ENCODE results near the gene SRF. TPM values are rescaled to one million over a fixed set of nuclear protein-coding genes. Genes with fewer than 3 reads are reported as not detected.

Gene SRF
- total RNA-seq, 1 experiment from 2014 or later: 25.4 TPM

DNA sequence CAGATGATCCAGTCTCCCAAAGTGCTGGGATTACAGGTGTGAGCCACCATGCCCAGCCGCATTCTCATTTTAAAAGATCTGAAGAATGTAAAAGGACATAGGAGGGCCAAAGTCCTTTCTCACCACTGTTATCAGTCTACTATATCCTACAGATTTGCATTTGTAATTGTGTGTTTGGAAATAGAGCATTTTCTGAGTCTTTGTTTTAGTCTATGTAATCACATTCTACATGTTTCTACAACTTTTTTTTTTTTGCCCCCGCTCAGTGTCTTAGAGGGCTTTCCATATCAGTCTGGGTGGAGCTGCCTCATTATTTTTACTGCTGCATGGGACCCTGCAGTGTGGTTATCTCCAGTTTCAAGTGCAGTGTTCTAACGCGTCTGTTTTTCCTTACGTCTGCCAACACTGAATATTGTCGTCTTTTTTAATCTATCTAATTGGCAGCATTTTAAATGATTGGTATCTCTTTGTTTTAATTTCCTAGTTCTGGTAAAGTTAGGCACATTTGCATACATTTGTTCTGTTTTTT lies 18.8 kb downstream of the SRF start:
- Histone ChIP-seq H3K27me3 (ENCODE audit: insufficient read depth, low read depth) (no peaks in the 10 kb centered on the region), H3K4me1 (replicated peaks; ENCODE audit: insufficient read depth) (no peaks in the 10 kb centered on the region), H3K36me3 (ENCODE audit: low read depth) (peaks cover 6% of the 10 kb centered on the region; the same call in 1 of the 2 replicates), H3K4me2 (no peak overlapping the region), H3K79me2 (ENCODE audit: low read depth) (no peaks in the 10 kb centered on the region), H3K27ac (no peak overlapping the region), H4K20me1 (ENCODE audit: insufficient read depth) (no peaks in the 10 kb centered on the region), H3F3A (ENCODE audit: insufficient read depth, low read depth) (peaks cover 12% of the 10 kb centered on the region; the same call in 1 of the 2 replicates), H3K9me2 (ENCODE audit: insufficient read depth) (no peaks in the 10 kb centered on the region), H3K4me3 (no peak overlapping the region), H2AFZ (no peak overlapping the region), H3K9me3 (ENCODE audit: insufficient read depth, low read depth) (no peaks in the 10 kb centered on the region)
- no peak for DNase-seq
- CTCF ChIA-PET: no interaction called here
- BruUV-seq (replicated peaks): no TSS peak
- no peak for TF ChIP-seq EZH2 (IDR thresholded peaks at IDR 0.05; ENCODE audit: low read depth)
- TF ChIP-seq, protein P1, sequence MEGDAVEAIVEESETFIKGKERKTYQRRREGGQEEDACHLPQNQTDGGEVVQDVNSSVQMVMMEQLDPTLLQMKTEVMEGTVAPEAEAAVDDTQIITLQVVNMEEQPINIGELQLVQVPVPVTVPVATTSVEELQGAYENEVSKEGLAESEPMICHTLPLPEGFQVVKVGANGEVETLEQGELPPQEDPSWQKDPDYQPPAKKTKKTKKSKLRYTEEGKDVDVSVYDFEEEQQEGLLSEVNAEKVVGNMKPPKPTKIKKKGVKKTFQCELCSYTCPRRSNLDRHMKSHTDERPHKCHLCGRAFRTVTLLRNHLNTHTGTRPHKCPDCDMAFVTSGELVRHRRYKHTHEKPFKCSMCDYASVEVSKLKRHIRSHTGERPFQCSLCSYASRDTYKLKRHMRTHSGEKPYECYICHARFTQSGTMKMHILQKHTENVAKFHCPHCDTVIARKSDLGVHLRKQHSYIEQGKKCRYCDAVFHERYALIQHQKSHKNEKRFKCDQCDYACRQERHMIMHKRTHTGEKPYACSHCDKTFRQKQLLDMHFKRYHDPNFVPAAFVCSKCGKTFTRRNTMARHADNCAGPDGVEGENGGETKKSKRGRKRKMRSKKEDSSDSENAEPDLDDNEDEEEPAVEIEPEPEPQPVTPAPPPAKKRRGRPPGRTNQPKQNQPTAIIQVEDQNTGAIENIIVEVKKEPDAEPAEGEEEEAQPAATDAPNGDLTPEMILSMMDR (conservative IDR thresholded peaks at IDR 0.05): no peak
- POLR2A ChIA-PET (ENCODE audit: unreplicated experiment): no interaction called here
- intact Hi-C loops (cut with micrococcal nuclease; ENCODE audit: unreplicated experiment): no loop called here

DNA sequence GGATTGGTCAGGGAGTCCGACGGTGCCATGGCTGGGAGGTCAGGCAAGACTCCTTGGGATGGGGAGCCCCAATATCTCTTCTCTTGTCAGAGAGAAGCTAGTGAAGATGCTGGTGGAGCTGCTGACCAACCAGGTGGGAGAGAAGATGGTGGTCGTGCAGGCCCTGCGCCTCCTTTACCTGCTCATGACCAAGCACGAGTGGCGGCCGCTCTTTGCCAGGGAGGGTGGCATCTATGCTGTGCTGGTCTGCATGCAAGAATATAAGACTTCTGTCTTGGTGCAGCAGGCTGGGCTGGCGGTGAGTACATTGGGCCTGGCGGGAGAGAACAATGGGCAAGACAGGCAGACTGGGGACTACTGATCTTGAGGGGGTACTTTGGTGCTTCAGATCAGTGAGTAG lies 21.8 kb downstream of the SRF start:
- no peaks in the 10 kb centered on the region for H3K79me2 ChIP-seq (ENCODE audit: low read depth)
- H3K9me2 ChIP-seq (ENCODE audit: insufficient read depth): no peaks in the 10 kb centered on the region
- no peak overlapping the region for H3K4me3 ChIP-seq
- H3K4me2 ChIP-seq: no peak overlapping the region
- no peaks in the 10 kb centered on the region for H3K4me1 ChIP-seq (replicated peaks; ENCODE audit: insufficient read depth)
- intact Hi-C loops (cut with micrococcal nuclease; ENCODE audit: unreplicated experiment): no loop called here
- no peaks in the 10 kb centered on the region for H3K27me3 ChIP-seq (ENCODE audit: insufficient read depth, low read depth)
- peaks cover 6% of the 10 kb centered on the region; the same call in 1 of the 2 replicates for H3K36me3 ChIP-seq (ENCODE audit: low read depth)
- CTCF ChIA-PET: no interaction called here
- no peak for DNase-seq
- H3K27ac ChIP-seq: no peak overlapping the region
- H2AFZ ChIP-seq: no peak overlapping the region
- POLR2A ChIA-PET (ENCODE audit: unreplicated experiment): no interaction called here
- H4K20me1 ChIP-seq (ENCODE audit: insufficient read depth): no peaks in the 10 kb centered on the region
- peaks cover 12% of the 10 kb centered on the region; the same call in 1 of the 2 replicates for H3F3A ChIP-seq (ENCODE audit: insufficient read depth, low read depth)
- no TSS peak for BruUV-seq (replicated peaks)
- H3K9me3 ChIP-seq (ENCODE audit: insufficient read depth, low read depth): no peaks in the 10 kb centered on the region
- TF ChIP-seq, protein P1 (conservative IDR thresholded peaks at IDR 0.05): no peak
- no peak for TF ChIP-seq EZH2 (IDR thresholded peaks at IDR 0.05; ENCODE audit: low read depth)

DNA sequence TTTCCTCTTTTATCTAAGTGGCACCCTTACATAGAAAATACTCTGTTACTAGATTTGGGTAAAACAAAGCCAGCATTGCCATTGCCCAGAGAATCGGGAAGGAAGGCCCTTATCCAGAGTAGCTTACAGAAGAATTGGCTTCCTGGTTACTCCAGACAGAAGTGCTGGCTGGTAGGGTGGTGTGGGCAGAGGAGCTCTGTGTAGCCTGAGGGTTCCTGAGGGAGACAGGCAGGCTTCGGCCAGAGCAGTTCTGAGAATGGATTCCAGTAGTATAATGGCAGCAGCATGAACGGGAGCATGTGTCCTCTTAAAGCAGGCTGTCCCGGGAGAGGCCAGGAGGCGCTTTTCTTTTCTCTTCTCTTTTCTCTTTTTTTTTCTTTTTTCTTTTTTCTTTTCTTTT lies 22.9 kb downstream of the SRF start:
- no peaks in the 10 kb centered on the region for H3K9me3 ChIP-seq (ENCODE audit: insufficient read depth, low read depth)
- H3K4me3 ChIP-seq: no peak overlapping the region
- H3K36me3 ChIP-seq (ENCODE audit: low read depth): peaks cover 6% of the 10 kb centered on the region; the same call in 1 of the 2 replicates
- POLR2A ChIA-PET (ENCODE audit: unreplicated experiment): interaction anchor here (0.7 kb wide), 1 partner anchor 210 kb away, joined by 5 read pairs; the partner anchor contains the start of gene PPP2R5D
- no TSS peak for BruUV-seq (replicated peaks)
- no peak for DNase-seq
- intact Hi-C loops (cut with micrococcal nuclease; ENCODE audit: unreplicated experiment): no loop called here
- H4K20me1 ChIP-seq (ENCODE audit: insufficient read depth): no peaks in the 10 kb centered on the region
- H2AFZ ChIP-seq: no peak overlapping the region
- no peaks in the 10 kb centered on the region for H3K79me2 ChIP-seq (ENCODE audit: low read depth)
- H3K27me3 ChIP-seq (ENCODE audit: insufficient read depth, low read depth): no peaks in the 10 kb centered on the region
- no peaks in the 10 kb centered on the region for H3K9me2 ChIP-seq (ENCODE audit: insufficient read depth)
- no peaks in the 10 kb centered on the region for H3K4me1 ChIP-seq (replicated peaks; ENCODE audit: insufficient read depth)
- H3K27ac ChIP-seq: no peak overlapping the region
- no peak overlapping the region for H3K4me2 ChIP-seq
- 0 out of 2 replicates have a peak, but pooled peaks cover 4% of the 10 kb centered on the region for H3F3A ChIP-seq (ENCODE audit: insufficient read depth, low read depth)
- CTCF ChIA-PET: interaction anchor here (0.6 kb wide), 1 partner anchor 316 kb away, joined by 4 read pairs; the partner anchor contains the start of gene LRRC73
- TF ChIP-seq, protein P1 (conservative IDR thresholded peaks at IDR 0.05): no peak
- TF ChIP-seq EZH2 (IDR thresholded peaks at IDR 0.05; ENCODE audit: low read depth): no peak
